ENCODE results near the gene MYO1F.
"Not testable (repeated sequence)": the region's sequence is repeated elsewhere in the genome, so short reads cannot be mapped to it uniquely, and the experiment has no call there.

MYO1F gene

GRCh38 chr19:8577247-8577646 lies at the start of gene MYO1F:
MYO1F (minus strand) TSS chr19:8577442; CDS start chr19:8577309, 133 bp downstream.
- DNase-seq (ENCODE audit: low read depth): no peak

GRCh38 chr19:8626842-8627241 lies 49.6 kb upstream of the MYO1F start:
- DNase-seq (ENCODE audit: low read depth): no peak

GRCh38 chr19:8622886-8623285 lies 45.6 kb upstream of the MYO1F start:
- not testable (repeated sequence) for DNase-seq (ENCODE audit: low read depth)

DNA sequence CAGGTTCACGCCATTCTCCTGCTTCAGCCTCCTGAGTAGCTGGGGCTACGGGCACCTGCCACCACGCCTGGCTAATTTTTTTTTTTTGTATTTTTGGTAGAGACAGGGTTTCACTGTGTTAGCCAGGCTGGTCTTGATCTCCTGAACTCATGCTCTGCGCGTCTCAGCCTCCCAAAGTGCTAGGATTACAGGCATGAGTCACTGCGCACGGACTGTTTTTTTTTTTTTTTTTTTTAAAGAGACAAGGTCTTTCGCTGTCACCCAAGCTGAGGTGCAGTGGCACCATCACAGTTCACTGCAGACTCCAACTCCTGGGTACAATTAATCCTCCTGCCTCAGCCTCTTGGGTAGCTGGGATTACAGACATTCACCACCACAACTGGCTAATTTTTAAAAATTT lies 41.5 kb upstream of the MYO1F start:
- DNase-seq (ENCODE audit: low read depth): no peak

- DNase-seq (ENCODE audit: low read depth): no peak
These were observed 40.7 kb upstream of the MYO1F start for GRCh38 chr19:8617984-8618383.

- DNase-seq (ENCODE audit: low read depth): not testable (repeated sequence)
These were observed 40.1 kb upstream of the MYO1F start for GRCh38 chr19:8617325-8617724.

GRCh38 chr19:8616861-8617260 lies 39.6 kb upstream of the MYO1F start:
- no peak for DNase-seq (ENCODE audit: low read depth)

GRCh38 chr19:8615813-8616596 lies 38.8 kb upstream of the MYO1F start:
- peak; percentile 25 for DNase-seq (ENCODE audit: low read depth)

DNA sequence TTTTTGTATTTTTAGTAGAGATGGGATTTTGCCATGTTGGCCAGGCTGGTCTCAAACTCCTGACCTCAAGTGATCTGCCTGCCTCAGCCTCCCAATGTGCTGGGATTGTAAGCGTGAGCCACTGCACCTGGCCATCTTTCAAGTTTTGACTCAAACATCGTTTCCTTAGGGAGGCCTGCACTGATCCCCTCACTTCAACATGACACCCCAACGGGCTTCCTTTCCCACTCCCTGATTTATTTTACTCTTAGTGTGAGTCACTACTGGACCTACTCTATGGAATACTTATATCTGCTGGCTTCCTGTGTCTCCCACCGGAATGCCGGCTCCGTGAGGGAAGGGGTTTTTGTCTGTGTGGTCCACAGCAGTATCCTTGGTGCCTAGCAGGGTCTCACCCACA lies 37.8 kb upstream of the MYO1F start:
- DNase-seq (ENCODE audit: low read depth): no peak

DNA sequence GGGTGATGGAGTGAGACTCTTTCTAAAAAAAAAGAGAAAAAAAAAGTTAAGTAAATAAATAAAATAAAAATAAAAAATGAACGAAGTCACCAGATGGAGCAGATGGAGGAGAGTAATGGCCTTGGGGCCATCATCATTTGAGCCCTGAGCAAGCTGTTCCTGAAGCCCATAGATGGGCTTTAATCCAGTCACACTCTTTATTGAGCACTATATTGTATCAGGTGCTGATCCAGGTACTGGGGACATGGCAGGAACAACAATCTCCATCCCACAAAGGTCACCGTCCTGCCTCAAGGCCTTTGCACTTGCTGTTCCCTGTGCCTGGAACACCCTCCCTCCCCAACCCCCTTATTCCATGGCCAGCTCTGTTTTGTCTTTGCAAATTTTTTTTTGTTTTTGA lies 37.2 kb upstream of the MYO1F start:
- DNase-seq (ENCODE audit: low read depth): no peak

DNA sequence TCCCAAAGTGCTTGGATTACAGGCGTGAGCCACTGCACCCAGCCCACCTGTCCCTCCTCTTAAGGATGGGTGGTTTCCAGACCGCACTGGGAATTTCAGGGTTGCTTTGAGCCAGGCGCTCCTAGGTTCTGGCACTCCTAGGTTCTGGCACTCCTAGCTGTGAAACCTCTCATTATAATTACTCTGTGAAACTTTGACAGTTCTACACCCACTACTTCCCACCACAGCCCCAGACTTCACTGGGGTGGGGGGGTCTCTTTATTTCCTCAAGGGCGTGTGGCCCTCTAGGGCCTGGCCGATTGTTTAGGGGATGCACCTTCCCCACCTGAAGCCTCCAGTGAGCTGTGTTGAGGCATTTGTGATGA lies 35.5 kb upstream of the MYO1F start:
- DNase-seq (ENCODE audit: low read depth): no peak

- DNase-seq (ENCODE audit: low read depth): no peak
These were observed 34.9 kb upstream of the MYO1F start for GRCh38 chr19:8611877-8612806.

DNA sequence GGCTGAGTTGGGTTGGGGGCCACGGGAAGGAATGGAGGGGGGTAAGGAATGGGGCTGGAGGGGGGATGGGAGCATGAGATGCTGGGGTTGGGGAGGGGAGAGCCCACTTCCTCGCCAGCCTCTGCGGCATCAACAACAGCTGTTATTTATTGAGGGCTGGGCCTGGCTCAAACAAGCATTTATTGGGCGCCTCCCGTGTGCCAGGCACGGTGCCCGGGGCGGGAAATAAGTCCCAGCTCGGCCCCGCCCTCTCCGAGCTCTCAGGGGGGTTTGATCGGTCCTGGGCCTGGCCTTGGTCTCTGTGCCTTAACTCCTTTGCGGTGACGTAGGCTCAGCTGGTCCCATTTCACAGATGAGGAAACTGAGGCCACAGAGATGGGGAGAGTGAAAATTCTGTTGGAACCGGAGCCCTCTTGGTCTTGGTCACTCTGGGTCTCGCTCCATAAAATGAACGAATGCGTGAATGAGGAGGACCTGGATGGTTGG lies 34.2 kb upstream of the MYO1F start:
- no peak for DNase-seq (ENCODE audit: low read depth)

GRCh38 chr19:8610936-8611300 lies 33.7 kb upstream of the MYO1F start:
- DNase-seq (ENCODE audit: low read depth): no peak

DNA sequence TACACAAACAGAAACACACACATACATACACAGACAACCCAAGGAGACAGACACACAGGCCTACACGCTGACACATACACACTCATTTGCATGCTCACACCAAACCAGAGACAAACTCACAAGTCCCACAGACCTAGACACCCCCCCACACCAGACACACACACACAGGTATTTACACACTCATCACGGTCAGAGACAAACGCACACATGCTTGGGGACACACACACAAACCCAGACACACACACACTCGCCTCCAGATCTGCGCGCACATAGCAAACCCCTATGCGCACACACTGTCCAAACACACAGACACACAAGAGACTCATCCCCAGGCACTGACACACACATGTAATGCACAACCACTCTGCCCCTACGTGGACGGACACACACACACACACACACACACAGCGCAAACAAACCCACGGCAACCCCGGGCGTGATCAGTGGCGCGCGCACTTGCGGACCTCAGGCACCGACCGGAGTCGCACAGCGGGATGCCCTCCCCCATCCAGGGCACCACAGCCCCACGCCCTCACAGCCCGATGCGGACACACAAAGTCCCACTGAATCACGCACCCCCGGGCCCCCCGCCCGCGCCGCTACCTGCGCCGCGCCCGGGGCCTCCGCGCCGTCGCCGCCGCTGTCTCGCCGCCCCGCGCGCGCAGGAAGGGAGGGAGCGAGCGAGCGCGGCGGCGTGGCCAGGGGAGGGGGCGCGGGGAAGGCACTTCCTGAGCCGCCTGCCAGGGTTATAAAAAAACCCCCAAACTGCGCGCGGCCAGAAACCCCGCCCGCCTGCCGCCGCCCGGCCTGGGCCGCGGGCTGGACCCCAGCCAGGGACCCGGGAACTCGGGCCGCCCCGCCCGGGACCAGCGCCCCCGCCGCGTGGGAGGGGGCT lies 33.0 kb upstream of the MYO1F start, which contains the start of gene ADAMTS10:
Gene ADAMTS10, minus strand, starts transcription at position 675 of the 895 bp plus-strand sequence. CDS start 5,005 bp downstream, outside the sequence.
- DNase-seq (ENCODE audit: low read depth): no peak

GRCh38 chr19:8609279-8610040 lies 32.2 kb upstream of the MYO1F start:
- no peak for DNase-seq (ENCODE audit: low read depth)

GRCh38 chr19:8608941-8609278 lies 31.7 kb upstream of the MYO1F start:
- no peak for DNase-seq (ENCODE audit: low read depth)

DNA sequence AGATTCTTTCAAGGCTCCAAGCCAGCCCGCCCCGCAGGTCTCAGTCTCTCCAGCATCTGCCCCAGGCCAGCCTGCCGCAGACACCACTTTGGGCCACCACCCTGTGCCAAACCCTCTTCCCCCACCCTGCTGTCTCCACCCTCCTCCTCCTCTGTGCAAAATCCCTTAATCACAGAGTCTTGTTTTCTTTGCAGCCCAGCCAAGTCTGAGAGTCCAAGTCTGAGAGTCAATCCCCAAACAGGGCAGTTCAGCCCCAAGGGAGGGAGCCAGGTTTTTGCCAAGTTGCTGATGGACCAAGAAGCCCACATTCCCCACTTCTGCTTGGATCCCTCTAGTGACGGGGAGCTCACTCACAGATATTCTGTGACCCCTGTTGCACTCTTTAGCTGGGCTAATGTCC lies 30.1 kb upstream of the MYO1F start:
- no peak for DNase-seq (ENCODE audit: low read depth)

DNA sequence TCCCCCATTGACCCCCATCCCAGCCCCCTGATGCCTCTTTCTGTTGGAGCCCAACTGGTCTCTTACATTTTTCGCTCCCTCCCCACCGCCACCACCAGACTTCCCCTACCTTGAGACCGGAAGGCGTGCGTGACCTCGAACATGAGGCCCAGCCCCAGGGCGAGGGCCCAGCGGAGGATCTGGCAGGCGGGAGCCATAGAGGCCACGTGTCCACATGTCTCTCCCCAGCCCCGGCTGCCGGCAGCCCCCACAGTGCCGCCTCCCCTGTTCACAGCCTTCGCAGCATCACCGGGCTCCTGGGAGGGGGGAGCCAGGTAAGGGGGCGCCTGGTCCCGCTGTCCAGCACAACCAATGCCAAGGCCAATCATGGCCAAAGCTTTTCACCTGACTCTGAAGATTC lies 28.3 kb upstream of the MYO1F start:
- no peak for DNase-seq (ENCODE audit: low read depth)

- no peak for DNase-seq (ENCODE audit: low read depth)
These were observed 24.6 kb upstream of the MYO1F start for GRCh38 chr19:8601796-8602195.

DNA sequence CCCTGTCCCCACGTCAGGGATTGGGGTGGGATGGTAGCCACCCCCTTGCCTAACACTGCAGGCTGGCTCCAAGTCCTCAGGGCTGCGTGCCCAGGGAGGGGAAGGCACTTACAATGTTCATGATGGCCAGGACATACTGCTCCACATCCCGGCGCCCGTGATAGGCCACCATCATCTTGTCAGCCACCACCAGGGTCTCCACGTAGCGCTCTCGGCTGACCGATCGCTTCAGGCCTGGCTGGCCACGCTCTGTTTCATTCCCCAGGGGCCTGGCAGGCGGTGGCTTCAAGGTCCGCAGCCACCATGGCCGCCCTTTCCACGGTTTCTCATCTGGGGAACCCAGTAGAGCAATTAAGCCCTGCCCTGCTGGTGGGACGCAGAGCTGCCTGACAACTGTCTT lies 23.6 kb upstream of the MYO1F start:
- no peak for DNase-seq (ENCODE audit: low read depth)

Measured in stimulated activated CD8-positive, alpha-beta memory T cell treated with anti-CD3 and anti-CD28 coated beads, Interleukin-15, amount 100 ng/mL, for 24 hours (primary cell).